HUES64 (cell line): ENCODE measurements around the gene OR10G6.

Experiments used
- H3K27ac ChIP-seq: 2 replicates; pipeline ENCODE4 v1.7.0; 2013; ENCODE audit warnings: low read depth, low read length, inconsistent platforms
- H3K27me3 ChIP-seq: 2 replicates; pipeline ENCODE4 v1.6.1; 2013; ENCODE audit warnings: mild to moderate bottlenecking, low read length; ENCODE audit not compliant: insufficient read depth
- H3K36me3 ChIP-seq: 2 replicates; pipeline ENCODE4 v1.6.1; 2013; ENCODE audit warnings: mild to moderate bottlenecking, low read length; ENCODE audit not compliant: insufficient read depth
- H3K4me1 ChIP-seq: 2 replicates; pipeline ENCODE4 v1.6.1; 2013; ENCODE audit warnings: mild to moderate bottlenecking, low read length, moderate library complexity; ENCODE audit not compliant: insufficient read depth
- H3K4me3 ChIP-seq: 2 replicates; pipeline ENCODE4 v1.5.1; 2013; ENCODE audit warnings: mild to moderate bottlenecking, low read length, moderate library complexity
- H3K9ac ChIP-seq: 2 replicates; pipeline ENCODE4 v1.6.1; 2013; ENCODE audit warnings: mild to moderate bottlenecking, low read depth, low read length
- H3K9me3 ChIP-seq: 2 replicates; pipeline ENCODE4 v1.6.1; 2013; ENCODE audit warnings: low read depth, low read length; ENCODE audit not compliant: insufficient read depth
- WGBS: fragments of 150-250, 120-280 bp; methylation state at CpG from one replicate; pipeline ENCODE4 v1.1.7; 2013; ENCODE audit warnings: missing lambda C conversion rate; 5-methylcytosine and 5-hydroxymethylcytosine counted together

The OR10G6 gene

GRCh38 chr11:123976770-123977560 lies 18.0 kb downstream of the OR10G6 start:
- Histone ChIP-seq H3K27ac (no peak overlapping the region), H3K27me3 (no peaks in the 10 kb centered on the region), H3K9ac (no peak overlapping the region), H3K36me3 (no peaks in the 10 kb centered on the region), H3K4me1 (peaks cover 5% of the 10 kb centered on the region; the same call in 1 of the 2 replicates), H3K9me3 (no peaks in the 10 kb centered on the region), H3K4me3 (no peak overlapping the region)
- 95% methylated on average over 18 of the region's 18 CpGs for WGBS

- no peak overlapping the region for H3K27ac ChIP-seq
- no peaks in the 10 kb centered on the region for H3K9me3 ChIP-seq
- H3K9ac ChIP-seq = no peak overlapping the region
- no peak overlapping the region for H3K4me3 ChIP-seq
- H3K27me3 ChIP-seq = no peaks in the 10 kb centered on the region
- H3K4me1 ChIP-seq = no peaks in the 10 kb centered on the region
- 100% methylated on average over 1 of the region's 1 CpG for WGBS
- no peaks in the 10 kb centered on the region for H3K36me3 ChIP-seq
Measured at GRCh38 chr11:123973816-123974215, 21.1 kb downstream of the OR10G6 start.

- no peak overlapping the region for H3K9ac ChIP-seq
- no peak overlapping the region for H3K27ac ChIP-seq
- no peaks in the 10 kb centered on the region for H3K27me3 ChIP-seq
- peaks cover 5% of the 10 kb centered on the region; the same call in 1 of the 2 replicates for H3K9me3 ChIP-seq
- H3K4me1 ChIP-seq = no peaks in the 10 kb centered on the region
- no peak overlapping the region for H3K4me3 ChIP-seq
- H3K36me3 ChIP-seq = no peaks in the 10 kb centered on the region
Measured at GRCh38 chr11:123956752-123957151, 38.2 kb downstream of the OR10G6 start.

- Histone ChIP-seq H3K9me3 (no peaks in the 10 kb centered on the region), H3K27me3 (no peaks in the 10 kb centered on the region), H3K36me3 (no peaks in the 10 kb centered on the region), H3K27ac (no peak overlapping the region), H3K4me3 (no peak overlapping the region), H3K9ac (no peak overlapping the region), H3K4me1 (no peaks in the 10 kb centered on the region)
- WGBS = 97% methylated on average over 1 of the region's 1 CpG
Measured at GRCh38 chr11:123945132-123945531, 49.8 kb downstream of the OR10G6 start.
